Stimulated activated CD8-positive, alpha-beta memory T cell treated with anti-CD3 and anti-CD28 coated beads, Interleukin-15, amount 100 ng/mL, for 24 hours (primary cell): ENCODE measurements around the gene PPP2R3A.
"Not testable (repeated sequence)": the region's sequence is repeated elsewhere in the genome, so short reads cannot be mapped to it uniquely, and the experiment has no call there.

Experiments used
- DNase-seq: peaks from one replicate; pipeline ENCODE4 v3.0.0-alpha.2; 2020; ENCODE audit warnings: low read depth

PPP2R3A gene, protein sequence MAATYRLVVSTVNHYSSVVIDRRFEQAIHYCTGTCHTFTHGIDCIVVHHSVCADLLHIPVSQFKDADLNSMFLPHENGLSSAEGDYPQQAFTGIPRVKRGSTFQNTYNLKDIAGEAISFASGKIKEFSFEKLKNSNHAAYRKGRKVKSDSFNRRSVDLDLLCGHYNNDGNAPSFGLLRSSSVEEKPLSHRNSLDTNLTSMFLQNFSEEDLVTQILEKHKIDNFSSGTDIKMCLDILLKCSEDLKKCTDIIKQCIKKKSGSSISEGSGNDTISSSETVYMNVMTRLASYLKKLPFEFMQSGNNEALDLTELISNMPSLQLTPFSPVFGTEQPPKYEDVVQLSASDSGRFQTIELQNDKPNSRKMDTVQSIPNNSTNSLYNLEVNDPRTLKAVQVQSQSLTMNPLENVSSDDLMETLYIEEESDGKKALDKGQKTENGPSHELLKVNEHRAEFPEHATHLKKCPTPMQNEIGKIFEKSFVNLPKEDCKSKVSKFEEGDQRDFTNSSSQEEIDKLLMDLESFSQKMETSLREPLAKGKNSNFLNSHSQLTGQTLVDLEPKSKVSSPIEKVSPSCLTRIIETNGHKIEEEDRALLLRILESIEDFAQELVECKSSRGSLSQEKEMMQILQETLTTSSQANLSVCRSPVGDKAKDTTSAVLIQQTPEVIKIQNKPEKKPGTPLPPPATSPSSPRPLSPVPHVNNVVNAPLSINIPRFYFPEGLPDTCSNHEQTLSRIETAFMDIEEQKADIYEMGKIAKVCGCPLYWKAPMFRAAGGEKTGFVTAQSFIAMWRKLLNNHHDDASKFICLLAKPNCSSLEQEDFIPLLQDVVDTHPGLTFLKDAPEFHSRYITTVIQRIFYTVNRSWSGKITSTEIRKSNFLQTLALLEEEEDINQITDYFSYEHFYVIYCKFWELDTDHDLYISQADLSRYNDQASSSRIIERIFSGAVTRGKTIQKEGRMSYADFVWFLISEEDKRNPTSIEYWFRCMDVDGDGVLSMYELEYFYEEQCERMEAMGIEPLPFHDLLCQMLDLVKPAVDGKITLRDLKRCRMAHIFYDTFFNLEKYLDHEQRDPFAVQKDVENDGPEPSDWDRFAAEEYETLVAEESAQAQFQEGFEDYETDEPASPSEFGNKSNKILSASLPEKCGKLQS (N-terminal part only)

DNA sequence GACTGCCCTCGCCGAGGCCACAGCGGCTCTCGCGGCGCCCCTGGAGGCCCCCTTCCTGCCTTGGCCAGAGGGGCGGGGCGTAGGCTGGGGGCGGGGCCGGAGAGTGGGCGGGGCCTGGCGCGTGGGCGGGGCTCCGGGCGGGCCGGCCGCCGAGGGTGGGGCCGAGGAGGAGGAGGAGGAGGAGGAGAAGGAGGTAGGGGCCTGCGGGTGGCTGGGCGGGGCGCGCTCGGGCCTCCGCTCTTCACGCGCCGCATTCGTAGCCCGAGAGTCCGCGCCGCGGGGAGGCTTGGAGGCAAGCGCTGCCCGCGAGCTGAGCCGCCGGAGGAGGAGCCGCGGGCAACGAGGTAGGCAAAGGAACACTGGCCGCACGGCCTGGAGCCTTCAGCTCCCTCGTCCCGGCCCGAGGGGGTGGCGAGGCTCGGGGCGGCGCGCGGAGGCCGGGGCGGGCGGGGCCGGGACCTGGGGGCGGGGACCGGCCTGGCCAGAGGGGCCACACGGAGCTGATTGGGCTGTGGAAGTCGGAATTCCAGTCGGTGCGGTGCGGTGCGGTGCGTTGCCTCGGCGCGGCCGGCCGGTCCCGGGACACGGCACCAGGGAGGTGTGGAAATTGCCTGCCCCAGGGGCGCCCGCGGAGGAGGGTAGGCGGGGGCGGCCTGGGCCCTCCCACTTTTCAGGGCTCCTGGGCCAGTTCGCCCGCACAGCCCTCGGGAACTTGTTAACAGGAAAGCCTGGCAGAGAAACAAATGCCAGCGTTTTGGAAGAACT, at the start of gene PPP2R3A:
Gene PPP2R3A, plus strand, starts transcription at position 223 of the 765 bp plus-strand sequence. CDS start 35,771 bp downstream, outside the sequence.
- DNase-seq, result peak; percentile 50

DNA sequence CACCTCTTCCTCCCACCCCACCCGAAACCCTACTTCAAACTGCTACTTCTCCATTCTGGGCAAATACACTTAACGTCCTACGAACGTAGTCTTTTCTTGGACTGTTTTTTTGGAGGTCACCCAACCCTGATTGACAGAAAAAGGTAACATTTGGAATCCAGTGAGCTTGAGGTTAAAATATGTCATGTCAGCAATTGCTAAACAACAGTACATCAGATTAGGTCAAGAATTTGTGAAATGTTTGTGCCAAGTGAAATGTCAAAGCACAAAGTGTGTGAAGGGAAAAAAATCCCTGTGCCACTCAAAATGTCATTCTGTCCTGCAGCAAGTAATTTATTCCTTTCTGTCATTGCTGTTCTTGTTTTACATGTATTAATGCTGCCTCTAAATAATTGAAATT, 49.2 kb upstream of the PPP2R3A start:
- no peak for DNase-seq

DNA sequence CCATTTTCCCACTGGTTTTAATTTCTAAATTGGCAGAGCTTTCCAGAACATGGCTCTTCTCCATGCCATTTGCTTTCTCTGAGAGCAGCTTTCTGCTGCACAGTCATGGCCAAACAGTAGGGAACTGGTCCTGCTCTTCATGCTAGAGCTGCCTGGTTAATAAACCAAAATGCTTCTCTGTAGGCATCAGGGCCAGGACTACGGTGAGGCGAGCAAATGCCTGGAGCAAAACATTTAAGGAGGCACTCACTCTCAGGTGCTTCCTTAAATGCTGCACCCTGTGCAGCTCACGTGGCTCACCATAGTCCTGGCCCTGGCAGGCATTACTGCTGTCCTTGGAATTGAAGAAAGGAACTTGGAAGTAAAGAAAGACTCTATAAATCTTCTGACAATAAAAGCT, 48.5 kb upstream of the PPP2R3A start:
- no peak for DNase-seq

DNA sequence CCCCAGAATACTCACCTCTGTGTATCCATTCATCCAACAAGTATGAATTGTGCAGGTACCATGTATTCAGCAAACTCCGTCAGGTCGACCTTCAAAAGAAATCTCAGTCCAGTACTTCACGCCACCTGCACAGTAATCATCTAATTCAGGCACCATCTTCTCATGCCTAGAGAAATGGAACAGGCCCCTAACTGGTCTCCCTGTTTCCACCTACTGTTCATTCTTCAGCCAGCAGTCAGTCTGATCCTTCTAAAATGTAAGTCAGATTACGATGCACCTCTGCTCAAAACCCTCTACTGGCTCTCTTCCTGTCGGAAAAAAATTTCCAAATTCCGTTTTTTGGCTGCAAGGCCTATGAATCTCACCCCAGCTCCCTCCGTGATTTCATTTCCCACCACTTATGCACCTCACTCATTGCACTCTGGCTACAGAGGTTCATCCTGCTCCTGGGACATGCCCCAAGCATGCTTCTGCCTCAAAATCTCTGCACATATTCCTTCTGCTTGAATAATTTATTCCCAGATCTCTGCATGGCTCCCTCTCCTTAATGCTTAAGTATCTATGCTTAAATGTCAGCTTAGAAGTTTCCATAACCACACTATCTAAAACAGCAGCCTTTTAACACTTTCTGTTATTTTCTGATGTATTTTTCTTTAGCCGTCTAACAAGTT, 47.5 kb upstream of the PPP2R3A start:
- DNase-seq, result no peak

DNA sequence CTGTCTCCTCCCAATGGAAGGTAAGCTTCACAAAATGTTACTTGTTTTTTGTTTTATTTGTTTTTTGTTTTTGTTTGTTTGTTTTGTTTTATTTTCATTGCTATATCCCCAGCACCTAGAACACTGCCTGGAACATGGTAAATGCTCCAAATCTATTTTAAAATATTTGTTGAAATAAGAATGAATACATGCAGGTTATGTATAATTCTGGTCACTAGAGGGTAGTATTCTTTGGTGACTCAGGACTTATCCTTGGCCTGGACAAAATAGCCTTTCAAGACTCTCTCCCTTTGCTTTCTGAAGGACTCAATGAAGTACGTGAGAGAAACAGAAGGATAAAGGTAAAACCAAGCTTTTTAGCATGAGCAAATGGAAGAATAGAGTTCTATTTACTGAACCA, 46.9 kb upstream of the PPP2R3A start:
- no peak for DNase-seq

DNA sequence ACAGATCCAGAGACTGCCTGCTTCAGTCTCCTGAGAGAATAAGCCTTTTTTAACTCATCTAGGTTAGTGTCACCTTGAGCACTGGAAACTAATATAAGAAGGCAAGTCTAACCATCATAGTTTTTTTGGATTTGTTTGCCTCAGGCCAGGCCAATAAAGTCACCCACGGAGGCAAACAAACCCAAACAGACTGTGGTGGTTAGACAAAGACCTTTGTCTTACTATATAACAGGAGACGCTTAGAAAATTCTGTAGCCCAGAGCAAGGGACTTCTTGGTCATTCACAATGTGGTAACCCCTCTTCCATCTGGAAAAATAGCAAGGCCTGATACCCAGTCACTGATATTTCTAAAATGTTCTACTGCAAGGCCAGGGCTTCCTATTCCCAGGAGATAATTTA, 45.3 kb upstream of the PPP2R3A start:
- DNase-seq, result no peak

DNA sequence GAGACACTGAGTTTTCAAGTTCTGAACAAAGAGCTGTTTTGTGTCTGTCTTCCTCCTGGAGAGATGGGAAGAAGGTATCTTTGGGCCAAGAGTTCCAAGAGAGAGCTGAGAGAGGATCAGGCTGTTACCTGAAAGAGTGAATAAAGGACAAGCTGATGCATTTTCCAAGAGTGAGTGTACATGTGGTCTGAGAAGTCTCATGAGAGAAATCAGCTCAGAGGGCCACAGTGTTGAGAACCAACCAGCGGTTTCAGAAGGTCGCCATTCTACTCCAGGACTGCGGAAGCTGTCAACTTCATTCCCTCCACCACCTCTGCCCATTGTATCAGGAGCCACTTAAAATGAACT, 42.7 kb upstream of the PPP2R3A start:
- no peak for DNase-seq

DNA sequence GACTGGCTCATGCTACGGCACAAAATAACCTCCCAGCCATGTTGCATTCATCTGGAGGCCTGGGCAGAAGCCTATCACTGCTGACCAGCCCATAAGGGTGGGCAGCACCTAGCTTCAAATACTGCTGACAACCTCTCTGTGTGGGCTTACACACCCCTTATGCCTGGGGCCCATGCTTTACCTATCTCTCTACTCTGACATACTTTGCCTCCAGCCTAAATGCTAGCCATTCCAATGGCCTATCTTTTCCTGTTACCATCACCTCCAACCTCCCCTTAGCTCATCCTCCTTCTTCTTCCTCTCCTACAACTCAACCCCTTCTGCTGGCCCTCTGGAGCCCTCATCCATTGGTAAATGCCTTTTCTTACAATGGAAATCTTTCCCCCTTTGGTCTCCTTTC, 41.0 kb upstream of the PPP2R3A start:
- no peak for DNase-seq

DNA sequence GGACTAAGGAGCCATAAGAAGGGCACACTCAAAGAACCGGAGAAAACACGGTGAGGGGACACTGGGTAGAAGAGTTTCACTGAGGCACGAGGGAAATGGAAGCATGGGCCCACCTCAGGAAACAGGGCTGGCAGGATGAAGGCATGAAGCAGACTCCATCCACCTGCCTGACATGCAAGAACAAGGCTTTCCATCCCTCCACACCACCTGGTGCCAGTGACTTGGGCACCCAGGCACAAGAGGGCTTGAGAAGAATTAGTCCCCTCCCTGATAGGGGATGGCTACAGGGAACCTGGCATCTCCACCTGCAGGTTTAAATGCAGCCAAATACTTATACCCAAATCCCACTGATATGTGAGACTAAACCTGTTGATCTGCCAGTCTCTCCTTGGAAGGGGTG, 38.9 kb upstream of the PPP2R3A start:
- no peak for DNase-seq

DNA sequence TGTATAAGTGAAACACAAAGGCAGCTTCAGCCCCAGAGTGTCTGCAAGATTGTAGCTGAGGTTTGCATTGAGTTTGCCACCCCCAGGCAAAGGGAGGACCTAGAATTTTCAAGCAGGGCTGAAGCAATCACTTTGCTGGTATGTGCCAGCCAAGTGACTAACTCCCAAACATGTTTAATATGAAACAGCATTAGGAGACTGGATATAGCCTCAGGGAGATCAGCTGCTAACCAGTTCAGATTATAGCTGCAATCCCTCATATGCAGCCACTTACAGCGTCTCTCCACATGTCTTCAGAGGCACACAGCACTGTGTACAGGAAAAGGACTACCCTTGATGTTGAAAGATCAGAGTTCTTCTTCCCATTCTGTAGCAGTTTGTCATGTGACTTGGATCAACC, 38.4 kb upstream of the PPP2R3A start:
- no peak for DNase-seq

DNA sequence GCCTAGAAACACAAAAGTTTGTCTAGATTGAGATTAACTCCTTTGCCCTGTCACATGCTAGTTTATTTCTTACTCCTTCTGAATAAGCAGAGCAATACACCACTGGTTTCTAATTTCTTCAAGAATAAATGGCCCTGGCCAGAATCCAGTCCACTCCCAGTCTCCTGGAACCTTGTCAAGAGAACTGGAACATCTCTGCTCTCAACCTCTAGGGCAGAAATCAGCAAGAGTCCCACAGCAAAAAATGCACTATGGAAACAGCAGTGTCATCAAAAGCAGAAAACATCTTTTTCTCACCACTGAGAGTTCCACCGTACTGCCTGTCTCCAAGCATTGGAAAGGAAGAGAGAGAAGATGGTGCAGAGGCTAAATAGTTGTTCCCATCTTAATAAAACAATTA, 35.9 kb upstream of the PPP2R3A start:
- no peak for DNase-seq

DNA sequence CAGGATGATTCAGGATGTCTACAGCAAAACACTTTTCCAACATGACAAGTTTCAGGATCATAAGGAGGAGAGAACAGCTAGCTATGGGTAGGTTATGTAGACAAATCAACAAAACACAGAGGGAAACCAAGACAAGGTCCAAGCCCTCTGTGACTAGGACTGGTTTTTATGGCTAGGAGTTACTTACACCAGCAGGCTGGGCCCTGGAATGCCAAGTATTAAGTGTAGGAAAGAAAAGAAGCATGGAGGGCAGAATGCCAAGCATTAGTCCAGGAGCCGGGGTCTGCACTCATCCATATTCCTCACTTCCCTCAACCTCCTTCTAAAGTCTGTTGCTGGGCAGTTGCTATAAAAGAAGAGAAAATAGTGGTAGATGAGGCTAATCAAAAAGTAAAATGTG, 35.3 kb upstream of the PPP2R3A start:
- DNase-seq, result no peak

DNA sequence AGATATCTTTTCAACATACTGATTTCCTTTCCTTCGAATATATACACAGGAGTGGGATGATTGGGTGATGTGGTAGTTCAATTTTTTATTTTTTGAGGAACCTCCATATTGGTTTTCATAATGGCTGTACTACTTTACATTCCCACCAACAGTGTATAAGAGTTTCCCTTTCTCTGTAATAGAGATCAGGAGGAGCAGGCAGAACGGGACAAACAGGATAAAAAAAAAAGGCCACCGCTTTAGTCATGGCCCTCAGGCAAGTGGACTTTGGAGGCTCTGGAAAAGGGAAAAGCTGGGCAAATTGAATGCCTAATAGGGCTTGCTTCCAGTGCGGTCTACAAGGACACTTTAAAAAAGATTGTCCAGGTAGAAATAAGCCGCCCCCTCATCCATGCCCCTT, 30.4 kb upstream of the PPP2R3A start:
- not testable (repeated sequence) for DNase-seq

DNA sequence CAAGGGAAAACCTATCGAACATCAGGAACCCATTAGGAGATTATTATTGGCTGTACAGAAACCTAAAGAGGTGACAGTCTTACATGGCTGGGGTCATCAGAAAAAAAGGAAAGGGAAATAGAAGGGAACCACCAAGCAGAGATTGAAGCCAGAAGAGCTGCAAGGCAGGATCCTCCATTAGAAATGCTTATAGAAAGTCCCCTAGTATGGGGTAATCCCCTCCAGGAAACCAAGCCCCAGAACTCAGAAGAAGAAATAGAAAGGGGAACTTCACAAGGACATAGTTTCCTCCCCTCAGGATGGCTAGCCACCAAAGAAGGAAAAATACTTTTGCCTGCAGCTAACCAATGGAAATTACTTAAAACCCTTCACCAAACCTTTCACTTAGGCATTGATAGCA, 27.8 kb upstream of the PPP2R3A start:
- DNase-seq, result not testable (repeated sequence)

DNA sequence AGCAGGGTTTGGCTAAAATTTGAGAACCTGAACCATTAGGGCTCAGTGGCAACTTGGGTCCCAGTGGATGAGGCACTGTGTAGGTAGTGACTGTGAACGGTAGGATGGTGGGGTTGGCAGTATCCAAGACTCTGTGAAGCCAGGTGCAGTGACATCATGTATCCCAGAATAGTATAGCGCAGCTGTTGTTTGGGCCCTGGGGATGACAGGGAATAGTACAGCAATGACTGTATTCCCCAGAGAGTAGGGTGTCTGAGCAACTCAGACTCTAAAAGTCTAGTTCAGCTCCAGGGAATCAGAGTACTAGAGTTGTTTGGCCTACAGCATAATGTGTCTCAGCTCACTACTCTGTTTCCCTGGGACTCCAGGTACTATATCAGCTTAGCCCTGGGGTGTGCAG, 20.7 kb upstream of the PPP2R3A start:
- DNase-seq, result no peak

DNA sequence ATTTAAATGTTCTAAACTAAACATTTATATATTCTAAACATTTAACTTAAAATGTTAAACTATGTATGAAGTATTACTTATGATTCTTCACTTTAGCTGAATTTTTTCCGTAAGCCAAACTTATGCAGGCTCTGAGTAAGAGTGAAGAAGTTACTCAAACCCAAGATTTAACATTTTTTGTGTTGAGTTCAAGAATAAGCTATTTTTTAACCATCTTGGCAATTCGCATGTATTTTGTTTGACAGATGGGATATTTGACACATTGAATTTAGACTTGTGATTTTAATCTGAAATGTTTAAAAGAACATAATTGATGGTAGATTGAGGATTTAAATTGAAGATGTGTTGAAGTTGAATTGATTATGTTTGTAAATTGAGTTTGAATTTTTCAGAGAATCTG, 14.6 kb upstream of the PPP2R3A start:
- DNase-seq, result no peak

DNA sequence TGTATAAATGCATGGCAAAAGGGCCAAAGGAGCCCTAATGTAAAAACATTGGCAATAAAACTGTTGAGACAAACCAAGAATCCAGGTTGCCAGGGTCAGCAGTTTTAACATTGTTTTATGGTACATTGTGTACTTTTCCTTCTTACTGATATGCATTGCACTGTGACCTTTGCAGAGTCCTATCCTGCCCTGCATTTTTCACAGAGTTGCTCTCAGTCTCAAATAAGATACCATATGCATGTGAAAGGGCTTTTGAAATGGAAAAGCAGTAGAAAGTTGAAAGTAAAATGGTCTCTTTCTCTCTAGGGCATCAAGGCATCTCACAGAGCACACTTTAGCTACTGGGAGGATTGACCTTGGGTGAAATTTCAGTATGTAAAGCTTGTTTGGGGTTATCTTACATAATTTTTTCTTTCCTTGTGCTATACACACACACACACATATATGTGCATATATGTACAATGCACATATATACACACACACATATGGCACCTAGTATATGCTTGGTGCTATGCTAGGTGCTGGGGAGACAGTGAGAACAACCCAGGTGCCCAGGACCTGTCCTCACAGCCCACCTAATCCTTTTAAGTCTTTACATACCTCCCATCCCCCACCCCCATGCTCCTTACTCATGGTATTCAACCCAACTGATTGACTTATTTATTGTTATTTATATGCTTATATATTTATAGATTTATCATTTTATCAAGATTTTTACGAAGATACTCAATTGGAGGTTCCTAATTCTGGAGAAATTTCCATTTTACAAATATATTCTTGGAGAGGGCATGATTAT, 1.2 kb upstream of the PPP2R3A start:
- no peak for DNase-seq

DNA sequence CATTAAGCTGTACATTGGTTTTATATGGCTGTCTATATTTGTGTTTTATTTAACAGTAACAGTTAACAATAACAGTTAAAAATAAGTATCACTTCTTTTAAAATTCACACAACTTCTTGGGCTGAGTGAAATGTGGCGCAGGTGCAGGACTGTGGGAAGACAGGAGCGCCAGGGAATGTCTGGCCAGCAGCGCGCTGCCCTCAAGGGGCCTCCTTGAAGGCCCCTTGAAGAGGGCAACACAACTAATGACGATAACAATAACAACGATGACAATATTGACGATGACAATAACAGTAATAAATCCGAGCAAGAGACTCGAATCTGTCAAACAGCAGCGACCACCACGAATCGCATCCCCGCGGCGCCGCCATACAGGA, 411 bp upstream of the PPP2R3A start:
- no peak for DNase-seq

DNA sequence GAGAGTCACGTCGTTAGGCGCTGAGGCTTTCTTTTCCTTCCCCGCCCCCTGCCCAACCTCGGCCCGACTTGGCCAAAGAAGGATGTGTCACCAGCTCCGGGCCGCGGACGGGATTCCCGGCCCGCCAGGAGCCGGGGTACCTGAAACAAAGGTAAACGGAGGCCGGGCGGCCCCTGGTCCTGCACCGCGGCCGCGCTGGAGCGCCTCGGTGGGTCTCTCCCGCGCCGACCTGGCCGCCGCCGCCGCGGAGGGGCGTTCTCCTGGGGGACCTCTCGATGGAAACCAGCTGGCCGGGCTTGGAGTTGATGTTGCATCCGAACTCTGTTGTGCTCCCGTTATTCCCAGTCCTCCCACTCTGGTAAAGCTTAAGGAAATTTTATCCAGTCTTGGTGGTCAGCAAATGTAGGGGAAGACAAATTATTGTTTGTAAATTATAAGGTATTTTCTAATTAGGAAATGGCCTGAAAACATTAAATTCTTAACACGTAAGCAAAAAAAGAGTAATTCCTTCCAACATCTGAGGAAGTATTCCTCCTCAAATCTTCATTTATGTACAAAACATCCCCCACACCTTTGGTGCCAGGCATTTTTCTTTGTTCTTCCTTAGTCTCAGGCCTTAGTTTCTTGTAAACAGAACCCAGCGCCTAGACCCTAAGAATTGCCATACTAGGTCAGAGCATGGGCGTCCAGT, 888 bp downstream of the PPP2R3A start:
- DNase-seq, result no peak

DNA sequence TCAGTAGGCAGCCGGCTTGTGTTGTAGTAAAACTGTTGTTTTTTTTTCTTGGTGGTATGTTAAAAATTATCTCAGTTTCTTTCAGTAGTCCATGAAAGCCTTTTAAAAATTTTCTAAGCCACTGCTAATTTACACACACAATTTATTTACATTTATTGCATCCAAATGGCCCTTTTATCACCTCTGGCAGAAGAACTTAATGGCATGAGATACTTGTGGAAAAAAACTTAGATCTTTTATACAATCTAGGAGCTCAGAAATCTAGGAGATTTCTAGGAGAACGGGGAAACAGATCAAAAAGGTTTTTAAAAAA, 1.4 kb downstream of the PPP2R3A start:
- no peak for DNase-seq
